CD4-positive, alpha-beta memory T cell (primary cell): ENCODE data around the gene SMYD2. TPM values are rescaled to one million over a fixed set of nuclear protein-coding genes. Genes with fewer than 3 reads are reported as not detected.

Source experiments
- CTCF ChIA-PET: fragments of 350-600 bp; sonication (Branson Sonifier 250); formaldehyde crosslinking; loops from one replicate; lab custom pipeline; 2021; ENCODE audit warnings: inconsistent platforms; ENCODE audit not compliant: partially characterized antibody; lab: Charles Lee
- POLR2A ChIA-PET: fragments of 350-600 bp; sonication (Branson Sonifier 250); formaldehyde crosslinking; loops from one replicate; lab custom pipeline; 2021; ENCODE audit not compliant: partially characterized antibody; lab: Charles Lee
- DNase-seq, 5 donors: peaks; one replicate each; pipeline versions ENCODE4 v3.0.0 to v3.0.0-alpha.2; 2020 to 2022; ENCODE audit warnings: mixed read lengths in 1 of 5
- H3K27ac ChIP-seq: one replicate; pipeline ENCODE4 v1.7.0; 2013; ENCODE audit warnings: low read depth, low read length
- H3K27me3 ChIP-seq: 2 replicates; pipeline ENCODE4 v1.7.0; 2013; ENCODE audit warnings: mild to moderate bottlenecking, low read length, moderate library complexity; ENCODE audit not compliant: insufficient read depth
- H3K36me3 ChIP-seq: 2 replicates; pipeline ENCODE4 v1.7.0; 2013; ENCODE audit warnings: mild to moderate bottlenecking, low read length, moderate library complexity; ENCODE audit not compliant: insufficient read depth
- H3K4me1 ChIP-seq: 2 replicates; pipeline ENCODE4 v1.7.0; 2013; ENCODE audit warnings: mild to moderate bottlenecking, low read length, moderate library complexity; ENCODE audit not compliant: insufficient read depth
- H3K4me3 ChIP-seq, 2 donors: one replicate each; pipeline ENCODE4 v1.7.0; 2013; ENCODE audit warnings: low read length in 2 of 2, mild to moderate bottlenecking in 1 of 2
- H3K9me3 ChIP-seq, 2 donors: one replicate each; pipeline ENCODE4 v1.7.0; 2013; ENCODE audit warnings: low read length in 2 of 2, control low read depth in 1 of 2; ENCODE audit not compliant: control insufficient read depth in 1 of 2
- H3K27ac Mint-ChIP-seq, 7 donors: one replicate each; pipeline ENCODE4 v1.8.0; 2020 to 2021; ENCODE audit warnings: mixed read lengths in 7 of 7, mild to moderate bottlenecking in 6 of 7, inconsistent platforms in 3 of 7, moderate library complexity in 3 of 7
- H3K27me3 Mint-ChIP-seq, 2 donors: one replicate each; pipeline ENCODE4 v1.8.0; 2020 to 2021; ENCODE audit warnings: mixed read lengths in 2 of 2
- H3K36me3 Mint-ChIP-seq, 2 donors: one replicate each; pipeline ENCODE4 v1.8.0; 2020 to 2021; ENCODE audit warnings: mixed read lengths in 2 of 2, inconsistent platforms in 1 of 2, mild to moderate bottlenecking in 1 of 2
- H3K4me1 Mint-ChIP-seq, 4 donors: one replicate each; pipeline ENCODE4 v1.8.0; 2020 to 2021; ENCODE audit warnings: mixed read lengths in 4 of 4, mild to moderate bottlenecking in 1 of 4
- H3K4me3 Mint-ChIP-seq, 8 donors: one replicate each; pipeline ENCODE4 v1.8.0; 2020 to 2021; ENCODE audit warnings: mixed read lengths in 8 of 8, mild to moderate bottlenecking in 7 of 8, moderate library complexity in 6 of 8, inconsistent platforms in 3 of 8
- H3K9me3 Mint-ChIP-seq, 8 donors: one replicate each; pipeline ENCODE4 v1.8.0; 2020 to 2021; ENCODE audit warnings: mixed read lengths in 8 of 8, mild to moderate bottlenecking in 5 of 8, inconsistent platforms in 3 of 8, moderate library complexity in 1 of 8
- intact Hi-C: fragments of 100-400 bp; cut with micrococcal nuclease; formaldehyde crosslinking; loops from one replicate; pipeline ENCODE4 v1.15.1; 2023
- polyA plus RNA-seq, 2 donors: library from polyadenylated mRNA; unstranded; fragments of 300-500 nt; fragmentation: Illumina TruSeq; gene quantifications; one replicate each; pipeline ENCODE4 v1.2.3, GENCODE V29; 2021
- total RNA-seq, 2 experiments: library from RNA; stranded (reverse); gene quantifications; one replicate each; pipeline ENCODE4 v1.2.3, GENCODE V29; 2021

SMYD2 gene
- total and polyA plus RNA-seq, 4 experiments from 2014 or later: 41.4 to 77.9 (median 44.0) TPM

- H3K9me3 ChIP-seq: no peaks in the 10 kb centered on the region
- intact Hi-C loops: loop anchor here (1.0 to 10.0 kb wide), 4 partner anchors 21 to 1267 kb away; partner anchors contain the start of genes ANGEL2 and CENPF
- peak overlapping the region; percentile 89 to 96 (median 92) for H3K4me3 Mint-ChIP-seq
- peaks cover 3 to 4% of the 10 kb centered on the region in 2 donors for H3K36me3 Mint-ChIP-seq
- H3K9me3 Mint-ChIP-seq: no peaks in the 10 kb centered on the region
- H3K27ac Mint-ChIP-seq: peak overlapping the region; percentile 69 to 91 (median 85)
- H3K4me3 ChIP-seq: peak overlapping the region; percentile 79
- peaks cover 34 to 57% (median 45%) of the 10 kb centered on the region in 4 donors for H3K4me1 Mint-ChIP-seq
- no peaks in the 10 kb centered on the region for H3K27me3 ChIP-seq
- H3K4me1 ChIP-seq: peaks cover 41% of the 10 kb centered on the region
- DNase-seq: peak in 1 of 5 donors; percentile 38
- peak overlapping the region; percentile 23 for H3K27ac ChIP-seq
- ChIA-PET CTCF (interaction anchor here (0.6 to 4.4 kb wide), 5 partner anchors 11 to 49 kb away, joined by 3 to 23 read pairs (median 3); no protein-coding TSS in a partner anchor), POLR2A (no interaction called here)
- no peaks in the 10 kb centered on the region for H3K36me3 ChIP-seq
- no peaks in the 10 kb centered on the region for H3K27me3 Mint-ChIP-seq
These were observed 1.0 kb downstream of the SMYD2 start for GRCh38 chr1:214281720-214282629.

DNA sequence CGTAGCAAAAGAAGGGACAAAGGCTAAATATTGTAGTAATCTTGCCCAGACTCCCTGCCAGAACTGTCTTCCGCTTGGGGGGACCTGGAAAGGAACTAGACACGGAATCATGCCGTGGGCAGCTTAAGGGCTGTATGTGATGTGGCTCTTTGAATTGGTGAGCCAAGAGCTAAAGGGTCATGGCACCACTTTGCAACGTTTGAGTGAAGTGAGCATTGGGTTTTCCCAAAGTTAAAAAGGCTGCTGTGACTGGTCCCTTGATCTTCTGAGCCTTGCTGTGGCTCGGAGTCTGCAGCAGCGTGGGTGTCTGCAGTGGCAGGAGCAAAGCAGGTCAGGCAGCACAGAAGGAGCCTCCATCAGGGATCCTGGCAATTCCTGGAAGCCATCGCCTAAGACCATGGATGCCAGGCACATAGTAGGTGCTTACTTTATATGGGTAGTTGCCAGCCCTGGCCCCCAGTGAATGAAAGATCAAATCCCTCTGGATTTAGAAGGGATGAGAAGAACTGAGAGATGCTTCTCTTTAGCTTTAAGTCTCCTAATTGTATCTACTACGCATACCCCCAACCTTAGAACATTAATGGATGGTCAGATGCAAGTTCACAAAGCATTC, 1.8 kb downstream of the SMYD2 start:
- Histone ChIP-seq H3K27ac (no peak overlapping the region), H3K9me3 (no peaks in the 10 kb centered on the region), H3K4me3 (no peak overlapping the region), H3K4me1 (peaks cover 42% of the 10 kb centered on the region), H3K36me3 (no peaks in the 10 kb centered on the region), H3K27me3 (no peaks in the 10 kb centered on the region)
- Mint-ChIP-seq H3K27me3 (no peaks in the 10 kb centered on the region), H3K36me3 (peaks cover 4% of the 10 kb centered on the region in 2 donors), H3K4me3 (peak overlapping the region; percentile 89 to 96 (median 92)), H3K27ac (peak overlapping the region in 5 of 7 donors; percentile 21 to 85 (median 53)), H3K9me3 (no peaks in the 10 kb centered on the region), H3K4me1 (peaks cover 33 to 58% (median 46%) of the 10 kb centered on the region in 4 donors)
- no peak for DNase-seq
- ChIA-PET POLR2A (no interaction called here), CTCF (interaction anchor here (0.8 to 4.4 kb wide), 4 partner anchors 11 to 48 kb away, joined by 3 to 23 read pairs (median 4); no protein-coding TSS in a partner anchor)
- intact Hi-C loops: loop anchor here (5.0 to 10.0 kb wide), 3 partner anchors 142 to 1268 kb away; partner anchors contain the start of genes ANGEL2 and CENPF

- H3K27me3 Mint-ChIP-seq: no peaks in the 10 kb centered on the region
- POLR2A ChIA-PET: no interaction called here
- no peaks in the 10 kb centered on the region for H3K36me3 ChIP-seq
- intact Hi-C loops: loop anchor here (10.0 kb wide), 2 partner anchors 139 to 1271 kb away; partner anchors contain the start of gene ANGEL2
- H3K27ac ChIP-seq: no peak overlapping the region
- H3K4me3 ChIP-seq: no peak overlapping the region
- peaks cover 38% of the 10 kb centered on the region for H3K4me1 ChIP-seq
- H3K9me3 ChIP-seq: no peaks in the 10 kb centered on the region
- no peaks in the 10 kb centered on the region for H3K27me3 ChIP-seq
- DNase-seq: no peak
- peaks cover 32 to 61% (median 45%) of the 10 kb centered on the region in 4 donors for H3K4me1 Mint-ChIP-seq
- CTCF ChIA-PET: interaction anchor here (0.9 to 4.4 kb wide), 4 partner anchors 24 to 46 kb away, joined by 3 to 23 read pairs (median 10); no protein-coding TSS in a partner anchor
- peaks cover 0 to 6% (median 0%) of the 10 kb centered on the region in 8 donors for H3K9me3 Mint-ChIP-seq
- H3K27ac Mint-ChIP-seq: no peak overlapping the region
- H3K36me3 Mint-ChIP-seq: peaks cover 22 to 29% of the 10 kb centered on the region in 2 donors
- H3K4me3 Mint-ChIP-seq: no peak overlapping the region
These were observed 4.9 kb downstream of the SMYD2 start for GRCh38 chr1:214285610-214286440.

- H3K4me3 Mint-ChIP-seq: no peak overlapping the region
- intact Hi-C loops: loop anchor here (10.0 kb wide), 2 partner anchors 137 to 1273 kb away; partner anchors contain the start of gene ANGEL2
- H3K27me3 ChIP-seq: no peaks in the 10 kb centered on the region
- DNase-seq: no peak
- no peaks in the 10 kb centered on the region for H3K27me3 Mint-ChIP-seq
- H3K4me1 Mint-ChIP-seq: peaks cover 27 to 58% (median 40%) of the 10 kb centered on the region in 4 donors
- CTCF ChIA-PET: interaction anchor here (1.5 to 2.3 kb wide), 2 partner anchors 27 to 41 kb away, joined by 4 to 16 read pairs; no protein-coding TSS in a partner anchor
- no peak overlapping the region for H3K27ac Mint-ChIP-seq
- H3K4me3 ChIP-seq: no peak overlapping the region
- H3K4me1 ChIP-seq: peaks cover 25% of the 10 kb centered on the region
- peaks cover 0 to 6% (median 0%) of the 10 kb centered on the region in 8 donors for H3K9me3 Mint-ChIP-seq
- POLR2A ChIA-PET: interaction anchor here (0.7 kb wide), 1 partner anchor 15 kb away, joined by 3 read pairs; no protein-coding TSS in a partner anchor
- no peaks in the 10 kb centered on the region for H3K36me3 ChIP-seq
- H3K9me3 ChIP-seq: no peaks in the 10 kb centered on the region
- no peak overlapping the region for H3K27ac ChIP-seq
- H3K36me3 Mint-ChIP-seq: peaks cover 22 to 30% of the 10 kb centered on the region in 2 donors
These were observed 6.9 kb downstream of the SMYD2 start for GRCh38 chr1:214287884-214288283.

- Mint-ChIP-seq H3K4me1 (peaks cover 19 to 48% (median 32%) of the 10 kb centered on the region in 4 donors), H3K9me3 (peaks cover 0 to 6% (median 0%) of the 10 kb centered on the region in 8 donors), H3K27me3 (no peaks in the 10 kb centered on the region), H3K27ac (no peak overlapping the region), H3K36me3 (peaks cover 22 to 29% of the 10 kb centered on the region in 2 donors), H3K4me3 (peak overlapping the region in 1 of 8 donors; percentile 32)
- Histone ChIP-seq H3K4me3 (no peak overlapping the region), H3K27ac (no peak overlapping the region), H3K9me3 (no peaks in the 10 kb centered on the region), H3K27me3 (no peaks in the 10 kb centered on the region), H3K4me1 (peaks cover 15% of the 10 kb centered on the region), H3K36me3 (no peaks in the 10 kb centered on the region)
- ChIA-PET CTCF (interaction anchor here (0.7 to 4.2 kb wide), 3 partner anchors 28 to 42 kb away, joined by 3 to 17 read pairs (median 5); no protein-coding TSS in a partner anchor), POLR2A (no interaction called here)
- no peak for DNase-seq
- intact Hi-C loops: loop anchor here (10.0 kb wide), 2 partner anchors 135 to 1275 kb away; partner anchors contain the start of gene ANGEL2
These were observed 8.8 kb downstream of the SMYD2 start for GRCh38 chr1:214289574-214290272.
